ENCODE data around the gene SLC5A12. TPM values are rescaled to one million over a fixed set of nuclear protein-coding genes. Genes with fewer than 3 reads are reported as not detected.

Gene SLC5A12
- total and polyA plus RNA-seq, 8 donors: 0.24 TPM; not detected in 7

- no peak for FAIRE-seq
- 87 to 94% methylated on average over 5 of the region's 5 CpGs for WGBS, 2 donors
Observed at GRCh38 chr11:26764315-26764714, 42.5 kb upstream of the SLC5A12 start.

GRCh38 chr11:26762089-26762488 is 40.2 kb upstream of the SLC5A12 start:
- H3K27me3 ChIP-seq: no peaks in the 10 kb centered on the region
- H3K36me3 ChIP-seq: no peaks in the 10 kb centered on the region
- H3K9me3 ChIP-seq: no peaks in the 10 kb centered on the region
- FAIRE-seq: no peak
- no peak overlapping the region for H3K4me3 ChIP-seq
- no peak overlapping the region for H3K27ac ChIP-seq
- no peaks in the 10 kb centered on the region for H3K4me1 ChIP-seq
- no peak for DNase-seq
- peak in 1 of 4 donors; percentile 33 for ATAC-seq
- intact Hi-C loops (cut with DNase I): no loop called here
- 39 to 47% methylated on average over 5 of the region's 5 CpGs for WGBS, 2 donors
- TF ChIP-seq CTCF (IDR thresholded peaks at IDR 0.05): no peak

More at GRCh38 chr11:26764315-26764714, 42.5 kb upstream of the SLC5A12 start:
- TF ChIP-seq CTCF (IDR thresholded peaks at IDR 0.05): no peak
- no peak overlapping the region for H3K27ac ChIP-seq
- no peaks in the 10 kb centered on the region for H3K27me3 ChIP-seq
- ATAC-seq (no peak), DNase-seq (no peak)
- no peaks in the 10 kb centered on the region for H3K9me3 ChIP-seq
- no peaks in the 10 kb centered on the region for H3K36me3 ChIP-seq
- no peaks in the 10 kb centered on the region for H3K4me1 ChIP-seq
- intact Hi-C loops (cut with DNase I): no loop called here
- H3K4me3 ChIP-seq: no peak overlapping the region

GRCh38 chr11:26761361-26761809 is 39.5 kb upstream of the SLC5A12 start:
- H3K9me3 ChIP-seq: no peaks in the 10 kb centered on the region
- H3K4me3 ChIP-seq: no peak overlapping the region
- no peak overlapping the region for H3K27ac ChIP-seq
- WGBS, 2 donors: 92 to 95% methylated on average over 4 of the region's 4 CpGs
- no peak for FAIRE-seq
- no peak for ATAC-seq
- no peak for DNase-seq
- no peaks in the 10 kb centered on the region for H3K4me1 ChIP-seq
- H3K36me3 ChIP-seq: no peaks in the 10 kb centered on the region
- H3K27me3 ChIP-seq: no peaks in the 10 kb centered on the region
- intact Hi-C loops (cut with DNase I): no loop called here
- TF ChIP-seq CTCF (IDR thresholded peaks at IDR 0.05): no peak

GRCh38 chr11:26757995-26758394 is 36.1 kb upstream of the SLC5A12 start:
- no peak for DNase-seq
- no peak for TF ChIP-seq CTCF (IDR thresholded peaks at IDR 0.05)
- ATAC-seq: no peak
- Histone ChIP-seq H3K4me3 (no peak overlapping the region), H3K4me1 (no peaks in the 10 kb centered on the region), H3K27me3 (no peaks in the 10 kb centered on the region), H3K36me3 (no peaks in the 10 kb centered on the region), H3K27ac (no peak overlapping the region), H3K9me3 (no peaks in the 10 kb centered on the region)
- FAIRE-seq: no peak
- 73 to 81% methylated on average over 1 of the region's 1 CpG for WGBS, 2 donors
- intact Hi-C loops (cut with DNase I): loop anchor here in 1 of 3 donors (5.0 to 10.0 kb wide), 2 partner anchors 409 to 727 kb away; no protein-coding TSS in a partner anchor

GRCh38 chr11:26755762-26756161 is 33.9 kb upstream of the SLC5A12 start:
- no peak for FAIRE-seq
- intact Hi-C loops (cut with DNase I): loop anchor here in 1 of 3 donors (5.0 to 10.0 kb wide), 2 partner anchors 412 to 729 kb away; no protein-coding TSS in a partner anchor
- no peak overlapping the region for H3K27ac ChIP-seq
- no peaks in the 10 kb centered on the region for H3K9me3 ChIP-seq
- WGBS, 2 donors: 83 to 92% methylated on average over 4 of the region's 4 CpGs
- ATAC-seq: no peak
- DNase-seq: no peak
- H3K36me3 ChIP-seq: no peaks in the 10 kb centered on the region
- H3K27me3 ChIP-seq: no peaks in the 10 kb centered on the region
- no peak overlapping the region for H3K4me3 ChIP-seq
- H3K4me1 ChIP-seq: no peaks in the 10 kb centered on the region
- no peak for TF ChIP-seq CTCF (IDR thresholded peaks at IDR 0.05)

Measured in pancreas (tissue), 10 donors.